ENCODE results near the gene KCNAB2. TPM values are rescaled to one million over a fixed set of nuclear protein-coding genes. Genes with fewer than 3 reads are reported as not detected.
A peak's percentile ranks its signal among the peaks of the same experiment; 100 is the strongest.

The KCNAB2 gene
- total RNA-seq, 4 donors from 2014 or later: 9.9 to 42.2 (median 17.0) TPM

GRCh38 chr1:6126521-6127067 lies 80.9 kb downstream of the KCNAB2 start:
- ATAC-seq (ENCODE audit: low FRiP score) (no peak), DNase-seq (ENCODE audit: low spot score) (no peak)
- TF ChIP-seq CTCF (IDR thresholded peaks at IDR 0.05): no peak

GRCh38 chr1:6127587-6128163 lies 82.0 kb downstream of the KCNAB2 start:
- DNase-seq (ENCODE audit: low spot score) (peak; percentile 32), ATAC-seq (ENCODE audit: low FRiP score) (no peak)
- no peak for TF ChIP-seq CTCF (IDR thresholded peaks at IDR 0.05)

GRCh38 chr1:6128276-6129081 lies 82.8 kb downstream of the KCNAB2 start:
- ATAC-seq (ENCODE audit: low FRiP score) (no peak), DNase-seq (ENCODE audit: low spot score) (no peak)
- TF ChIP-seq CTCF (IDR thresholded peaks at IDR 0.05): no peak

DNA sequence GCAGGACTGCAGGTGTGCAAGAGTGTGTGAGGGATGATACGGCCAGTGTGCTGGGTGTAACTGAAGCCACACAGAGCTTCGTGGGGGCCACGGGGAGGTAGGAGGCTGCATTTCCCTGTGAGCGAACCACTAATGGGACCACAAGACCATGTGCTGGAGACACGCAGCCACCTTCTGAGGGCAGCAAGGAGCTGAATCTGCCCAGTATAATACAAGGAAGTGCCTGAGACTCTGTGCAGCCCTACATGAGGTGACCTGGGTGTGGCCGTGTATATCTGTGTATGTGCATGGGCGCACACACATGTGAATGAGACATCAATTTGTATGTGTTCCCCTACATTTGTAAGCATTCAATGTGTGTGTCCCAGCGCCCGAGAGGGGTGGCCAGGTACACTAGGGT lies 83.6 kb downstream of the KCNAB2 start:
- DNase-seq (ENCODE audit: low spot score): no peak
- ATAC-seq (ENCODE audit: low FRiP score): no peak
- TF ChIP-seq CTCF (IDR thresholded peaks at IDR 0.05): no peak

GRCh38 chr1:6130036-6130435 lies 84.3 kb downstream of the KCNAB2 start:
- ATAC-seq (ENCODE audit: low FRiP score) (no peak), DNase-seq (ENCODE audit: low spot score) (no peak)
- no peak for TF ChIP-seq CTCF (IDR thresholded peaks at IDR 0.05)

DNA sequence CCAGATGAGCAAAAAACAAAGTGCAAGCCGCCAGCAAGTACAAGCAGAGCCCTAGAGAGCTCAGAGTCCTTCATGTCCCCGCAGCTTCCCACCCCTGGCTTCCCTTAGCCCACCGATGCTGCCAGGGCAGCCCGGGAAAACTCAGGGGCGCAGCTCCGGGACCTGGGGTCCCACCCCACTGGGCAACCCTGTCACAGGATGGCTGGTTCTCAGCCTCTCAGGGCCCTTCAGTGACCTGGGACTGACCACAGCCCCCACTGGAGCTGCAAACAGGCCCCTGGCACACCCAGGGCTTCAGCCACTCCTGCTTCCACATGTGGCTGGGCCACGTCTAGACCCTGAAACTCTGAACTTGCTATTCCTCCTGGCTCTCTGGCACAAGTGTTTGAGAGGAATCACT lies 84.9 kb downstream of the KCNAB2 start:
- DNase-seq (ENCODE audit: low spot score) (no peak), ATAC-seq (ENCODE audit: low FRiP score) (no peak)
- TF ChIP-seq CTCF (IDR thresholded peaks at IDR 0.05): no peak

Data from omental fat pad (tissue), 4 donors.